Astrocyte of the spinal cord (primary cell): ENCODE data around the gene NDUFA11.
A peak's percentile ranks its signal among the peaks of the same experiment; 100 is the strongest.

ENCODE experiments used
- DNase-seq: peaks from one replicate; pipeline ENCODE4 v3.0.0; 2011; ENCODE audit warnings: low read depth, low spot score
- H3K4me3 ChIP-seq: 2 replicates; pipeline ENCODE4 v1.5.1; 2011; ENCODE audit warnings: low read depth, mild to moderate bottlenecking, low read length, moderate library complexity
- CTCF ChIP-seq: IDR thresholded peaks from 2 replicates; pipeline ENCODE4 v1.5.1; 2012; ENCODE audit warnings: low read depth, mild to moderate bottlenecking, low read length, inconsistent platforms
- in situ Hi-C: cut with HindIII; loops from 2 replicates; pipeline ENCODE4 v1.10.0; 2017; ENCODE audit warnings: low sequenced_read_pairs

The NDUFA11 gene

GRCh38 chr19:5903056-5903623, 450 bp downstream of the NDUFA11 start:
- in situ Hi-C loops: no loop called here
- no peak for TF ChIP-seq CTCF
- DNase-seq: no peak
- peak overlapping the region; percentile 98 for H3K4me3 ChIP-seq

DNA sequence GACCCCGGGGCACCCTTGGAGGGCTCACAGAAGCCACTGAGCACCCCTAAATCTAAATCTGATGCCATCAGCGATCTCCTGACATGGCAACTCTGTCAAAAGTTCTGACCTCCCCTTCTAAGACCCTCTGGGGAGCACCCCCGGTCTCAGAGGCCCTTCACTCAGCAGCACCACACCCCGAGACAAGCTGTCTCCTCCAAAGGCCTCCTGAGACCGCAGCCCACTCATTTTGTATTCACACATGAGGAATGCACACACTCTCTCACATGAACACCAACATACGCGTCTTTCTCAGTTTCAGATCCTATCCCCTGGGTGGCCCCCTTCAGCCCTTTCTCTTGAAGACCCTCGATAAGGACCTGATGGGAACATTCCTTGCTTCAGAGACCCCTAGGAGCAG, 2.6 kb downstream of the NDUFA11 start:
- in situ Hi-C loops: no loop called here
- H3K4me3 ChIP-seq: no peak overlapping the region
- no peak for DNase-seq
- no peak for TF ChIP-seq CTCF

GRCh38 chr19:5899728-5900526, 3.7 kb downstream of the NDUFA11 start:
- no peak for DNase-seq
- no peak overlapping the region for H3K4me3 ChIP-seq
- in situ Hi-C loops: no loop called here
- TF ChIP-seq CTCF: no peak

DNA sequence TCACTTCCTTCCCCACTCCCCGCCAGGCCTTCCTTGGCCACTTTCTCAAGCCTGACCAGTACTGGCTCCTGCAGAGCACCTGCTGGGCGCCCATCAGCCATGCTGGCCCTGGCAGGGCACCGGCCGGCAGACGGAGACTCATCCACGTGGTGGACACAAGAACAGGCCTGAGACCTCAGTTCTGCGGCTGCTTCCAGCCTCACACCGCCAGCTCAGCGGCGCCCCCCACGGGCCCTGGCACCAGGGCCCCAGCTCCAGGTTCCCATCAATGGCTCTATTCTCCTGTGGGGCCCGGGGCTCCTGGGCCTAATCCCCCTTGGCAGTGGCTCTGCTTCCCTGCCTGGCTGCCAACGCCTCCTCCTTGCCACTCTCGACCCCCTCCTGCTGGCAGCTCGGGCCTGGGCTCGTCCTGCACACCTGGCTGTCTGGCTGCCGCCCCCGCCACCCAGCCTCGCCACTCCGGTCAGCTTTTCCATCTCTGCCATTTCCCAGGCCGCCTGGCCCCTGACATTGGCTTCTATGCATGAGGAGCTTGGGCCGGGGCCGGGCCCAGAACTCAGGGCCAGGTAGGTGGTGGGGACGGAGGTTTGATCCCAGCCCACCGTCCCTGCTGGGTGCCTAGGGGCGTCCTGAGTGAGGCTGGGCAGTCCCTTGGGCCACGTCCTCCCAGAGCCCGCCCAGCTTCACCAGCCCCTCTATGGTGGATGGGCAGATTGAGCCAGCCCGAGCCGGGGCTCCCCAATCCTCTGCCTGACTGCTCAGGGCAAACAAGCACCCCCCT, 6.2 kb downstream of the NDUFA11 start:
- DNase-seq: no peak
- no peak for TF ChIP-seq CTCF
- H3K4me3 ChIP-seq: no peak overlapping the region
- in situ Hi-C loops: no loop called here

DNA sequence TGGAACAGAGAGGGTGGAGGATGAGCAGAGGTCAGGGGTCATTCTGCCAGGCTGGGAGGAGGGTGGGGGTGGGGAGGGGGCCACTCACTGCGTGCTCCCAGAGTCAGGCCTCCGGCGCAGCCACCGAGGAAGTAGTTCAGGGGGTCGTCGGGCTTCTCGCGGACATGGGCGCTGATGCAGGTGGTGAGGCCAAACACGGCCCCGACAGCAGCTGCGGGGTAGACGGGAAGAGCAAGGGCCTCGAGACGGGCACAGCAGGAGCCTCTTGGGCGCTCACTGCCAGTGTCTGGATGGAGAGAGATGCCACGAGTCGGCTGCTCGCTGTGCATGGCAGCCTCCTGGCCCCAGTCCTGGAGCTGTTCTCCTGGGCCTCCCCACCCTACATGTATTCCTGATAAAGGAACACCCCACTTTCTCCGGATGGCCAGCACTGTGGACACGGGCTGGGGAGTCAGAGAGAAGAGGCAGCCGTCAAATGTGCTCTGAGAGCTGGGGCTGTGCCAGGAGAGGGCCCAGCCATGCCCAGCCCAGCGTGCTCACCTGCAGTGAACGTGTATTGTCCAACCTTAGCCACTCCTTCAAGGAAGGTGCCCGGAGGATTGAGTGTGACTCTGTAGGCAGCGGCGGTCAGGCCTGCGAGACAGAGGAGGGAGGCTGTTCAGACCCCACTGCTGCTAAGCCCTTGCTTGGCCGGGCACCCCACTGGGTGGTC, 7.1 kb downstream of the NDUFA11 start:
- TF ChIP-seq CTCF: no peak
- in situ Hi-C loops: no loop called here
- no peak for DNase-seq
- H3K4me3 ChIP-seq: no peak overlapping the region

GRCh38 chr19:5895890-5896289, 7.7 kb downstream of the NDUFA11 start:
- no peak for DNase-seq
- in situ Hi-C loops: no loop called here
- no peak overlapping the region for H3K4me3 ChIP-seq
- TF ChIP-seq CTCF: no peak
